ENCODE measurements around the gene RPL22L1.
"Not testable (repeated sequence)": the region's sequence is repeated elsewhere in the genome, so short reads cannot be mapped to it uniquely, and the experiment has no call there.

RPL22L1 gene

DNA sequence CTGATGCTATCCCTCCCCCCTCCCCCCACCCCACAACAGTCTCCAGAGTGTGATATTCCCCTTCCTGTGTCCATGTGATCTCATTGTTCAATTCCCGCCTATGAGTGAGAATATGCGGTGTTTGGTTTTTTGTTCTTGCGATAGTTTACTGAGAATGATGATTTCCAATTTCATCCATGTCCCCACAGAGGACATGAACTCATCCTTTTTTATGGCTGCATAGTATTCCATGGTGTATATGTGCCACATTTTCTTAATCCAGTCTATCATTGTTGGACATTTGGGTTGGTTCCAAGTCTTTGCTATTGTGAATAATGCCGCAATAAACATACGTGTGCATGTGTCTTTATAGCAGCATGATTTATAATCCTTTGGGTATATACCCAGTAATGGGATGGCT lies 8.7 kb upstream of the RPL22L1 start:
- DNase-seq (ENCODE audit: low read depth in 2 of 2), result not testable (repeated sequence)

DNA sequence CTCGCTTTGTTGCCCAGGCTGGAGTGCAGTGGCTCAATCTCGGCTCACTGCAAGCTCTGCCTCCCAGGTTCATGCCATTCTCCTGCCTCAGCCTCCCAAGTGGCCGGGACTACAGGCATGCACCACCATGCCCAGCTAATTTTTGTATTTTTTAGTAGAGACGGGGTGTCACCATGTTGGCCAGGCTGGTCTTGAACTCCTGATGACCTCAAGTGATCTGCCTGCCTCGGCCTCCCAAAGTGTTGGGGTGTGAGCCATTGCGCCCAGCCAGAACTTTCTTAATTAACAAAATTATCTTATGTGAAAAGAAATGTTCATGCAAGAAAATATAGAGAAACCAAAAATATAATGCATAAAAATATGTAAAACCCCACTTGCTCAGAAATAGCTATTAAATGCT lies 7.3 kb upstream of the RPL22L1 start:
- not testable (repeated sequence) for DNase-seq (ENCODE audit: low read depth in 2 of 2)

DNA sequence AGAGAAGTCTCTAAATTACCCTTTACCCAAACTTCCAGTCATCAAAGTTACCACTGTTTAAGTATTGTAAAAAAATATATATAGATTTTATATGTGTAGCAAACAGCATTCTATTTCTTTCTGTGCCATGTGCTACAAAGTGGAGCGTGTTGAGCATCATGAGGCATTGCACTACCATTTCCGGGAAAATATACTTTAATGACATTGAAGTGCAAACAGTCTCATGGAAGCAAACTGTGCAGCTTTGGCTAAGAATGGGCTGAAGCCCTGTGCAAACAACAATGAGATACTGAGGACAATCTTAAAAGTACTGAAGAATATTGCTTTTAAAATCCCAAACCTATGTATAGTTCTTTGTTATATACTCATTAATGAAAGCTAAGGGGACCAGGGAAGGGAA lies 6.5 kb upstream of the RPL22L1 start:
- no peak for DNase-seq (ENCODE audit: low read depth in 2 of 2)

DNA sequence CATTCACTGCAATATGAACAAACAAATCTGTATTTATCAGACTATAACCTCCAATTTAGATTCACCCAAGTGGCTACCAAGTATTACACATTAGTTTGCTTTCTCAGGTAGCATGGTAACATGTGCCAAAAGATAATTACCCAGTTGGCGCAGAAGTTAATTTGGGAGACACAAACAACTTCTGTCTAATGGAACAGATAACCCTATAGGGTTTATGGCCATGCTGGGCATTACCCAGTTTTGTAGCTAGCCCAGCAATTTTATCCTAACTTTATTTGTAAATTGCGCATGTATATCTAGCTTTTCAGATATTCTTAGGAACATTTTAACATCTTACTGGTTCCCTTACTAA lies 780 bp downstream of the RPL22L1 start:
- no peak for DNase-seq (ENCODE audit: low read depth in 2 of 2)

DNA sequence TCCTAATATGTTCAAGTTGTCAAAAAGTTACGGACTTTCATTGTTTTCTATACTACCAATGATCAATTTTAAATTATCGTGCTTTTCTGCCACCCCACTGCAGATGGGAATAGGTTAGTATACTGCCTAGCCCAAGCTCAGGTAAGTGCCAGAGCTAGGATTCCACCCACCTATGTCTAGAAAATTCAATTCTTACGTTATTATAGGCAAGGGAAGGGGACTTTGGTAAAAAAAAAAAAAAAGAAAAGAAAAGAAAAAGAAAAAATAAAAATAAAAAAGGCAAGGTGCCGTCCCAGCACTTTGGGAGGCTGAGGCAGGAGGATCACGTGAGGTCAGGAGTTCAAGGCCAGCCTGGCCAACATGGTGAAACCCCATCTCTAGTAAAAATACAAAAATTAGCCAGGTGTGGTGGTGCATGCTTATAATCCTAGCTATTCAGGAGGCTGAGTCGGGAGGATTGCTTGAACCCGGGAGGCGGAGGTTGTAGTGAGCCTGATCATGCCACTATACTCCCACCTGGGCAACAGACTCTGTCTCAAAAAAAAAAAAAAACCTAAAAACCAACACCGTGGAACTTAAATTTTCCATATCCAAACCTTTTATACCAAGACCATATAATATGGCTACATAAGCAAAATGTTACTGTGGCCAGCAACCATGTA lies 1.3 kb downstream of the RPL22L1 start:
- DNase-seq (ENCODE audit: low read depth in 2 of 2), result no peak

DNA sequence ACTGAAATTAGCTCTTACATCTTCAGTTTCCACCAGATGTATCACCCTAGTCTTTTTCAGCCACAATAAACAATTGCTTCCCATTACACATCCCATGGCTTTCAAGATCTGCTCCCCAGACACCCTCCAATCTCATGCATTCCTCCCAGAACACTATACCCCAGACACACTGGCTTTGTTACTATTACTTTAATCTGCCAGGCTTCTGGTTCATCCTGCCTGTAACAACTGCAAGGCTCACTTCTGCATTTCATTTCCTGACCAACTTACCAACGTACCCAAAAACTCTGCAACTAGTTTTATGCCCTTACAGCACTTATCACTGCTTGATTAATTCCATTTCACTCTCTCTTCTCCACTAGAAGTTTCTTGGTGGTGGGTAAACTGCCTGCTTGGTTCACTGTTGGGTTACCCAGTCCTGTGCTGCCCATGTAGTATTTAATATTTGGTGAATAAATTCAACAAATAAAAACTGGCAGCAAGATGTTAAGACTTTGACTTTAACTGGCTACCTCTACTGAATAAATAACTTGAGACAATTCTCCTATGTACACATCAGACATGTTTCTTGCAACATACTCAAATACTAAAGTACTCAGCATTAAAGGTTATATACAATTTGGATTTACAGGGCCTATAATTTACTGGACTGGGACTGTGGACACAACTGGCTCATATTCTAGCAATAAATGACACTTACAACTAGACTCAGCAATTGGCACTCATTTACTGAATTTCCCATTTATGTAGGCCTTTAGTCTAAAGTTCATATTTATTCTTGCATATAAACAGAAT lies 2.7 kb downstream of the RPL22L1 start:
- no peak for DNase-seq (ENCODE audit: low read depth in 2 of 2)

DNA sequence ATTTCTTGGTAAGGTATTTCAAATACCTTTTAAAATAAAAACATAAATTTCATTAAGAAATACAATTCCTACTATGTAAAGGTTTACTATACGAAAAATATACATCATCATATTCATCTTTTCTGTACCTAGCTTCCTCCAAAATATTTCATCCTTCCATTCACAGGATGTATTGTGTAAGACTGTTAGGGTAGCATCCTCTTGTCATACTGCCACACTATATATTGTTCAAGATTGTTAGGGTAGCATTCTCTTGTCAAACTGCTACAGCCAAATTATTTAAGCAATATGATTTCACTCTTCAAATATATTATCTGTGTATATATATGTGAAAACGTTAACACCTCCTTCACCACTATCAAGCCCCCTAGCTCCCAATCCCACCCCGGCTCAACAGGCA lies 3.5 kb downstream of the RPL22L1 start:
- DNase-seq (ENCODE audit: low read depth in 2 of 2), result no peak

DNA sequence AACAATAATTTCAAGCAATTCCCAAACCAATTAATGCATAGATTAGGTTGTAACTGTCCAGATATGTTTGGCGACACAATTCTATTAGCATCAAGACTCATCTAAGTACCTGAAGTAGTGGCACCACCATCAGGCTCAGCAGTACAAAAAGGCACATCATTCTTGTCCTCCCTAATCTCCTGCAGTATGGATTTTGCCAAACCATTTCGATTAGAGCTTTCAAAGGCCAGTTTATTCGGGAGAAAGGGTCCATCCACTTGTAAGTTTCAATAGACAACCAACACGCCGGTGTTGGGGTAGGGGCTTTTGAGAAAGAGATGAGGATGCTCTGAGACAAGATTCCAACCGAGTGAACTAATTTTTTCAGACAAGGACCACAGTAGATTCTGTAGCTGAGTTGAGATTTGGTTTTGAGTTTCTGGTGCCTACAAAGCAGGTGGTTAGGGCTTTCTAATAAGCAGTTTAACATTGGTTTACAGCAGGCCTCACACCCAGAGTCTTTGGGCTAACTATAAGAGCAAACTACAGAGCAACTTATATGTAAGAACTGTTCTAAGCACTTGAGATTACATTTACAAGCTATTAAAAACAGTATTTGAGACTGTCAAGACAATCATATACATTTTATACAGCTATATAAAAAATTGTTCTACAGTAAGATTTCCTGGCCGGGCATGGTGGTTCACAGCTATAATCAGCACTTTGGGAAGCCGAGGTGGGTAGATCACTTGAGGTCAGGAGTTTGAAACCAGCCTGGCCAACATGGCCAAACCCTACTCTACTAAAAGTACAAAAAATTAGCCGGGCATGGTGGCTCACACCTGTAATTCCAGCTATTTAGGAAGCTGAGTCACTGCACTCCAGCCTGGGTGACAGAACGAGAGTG lies 4.5 kb downstream of the RPL22L1 start:
- DNase-seq (ENCODE audit: low read depth in 2 of 2), result no peak

DNA sequence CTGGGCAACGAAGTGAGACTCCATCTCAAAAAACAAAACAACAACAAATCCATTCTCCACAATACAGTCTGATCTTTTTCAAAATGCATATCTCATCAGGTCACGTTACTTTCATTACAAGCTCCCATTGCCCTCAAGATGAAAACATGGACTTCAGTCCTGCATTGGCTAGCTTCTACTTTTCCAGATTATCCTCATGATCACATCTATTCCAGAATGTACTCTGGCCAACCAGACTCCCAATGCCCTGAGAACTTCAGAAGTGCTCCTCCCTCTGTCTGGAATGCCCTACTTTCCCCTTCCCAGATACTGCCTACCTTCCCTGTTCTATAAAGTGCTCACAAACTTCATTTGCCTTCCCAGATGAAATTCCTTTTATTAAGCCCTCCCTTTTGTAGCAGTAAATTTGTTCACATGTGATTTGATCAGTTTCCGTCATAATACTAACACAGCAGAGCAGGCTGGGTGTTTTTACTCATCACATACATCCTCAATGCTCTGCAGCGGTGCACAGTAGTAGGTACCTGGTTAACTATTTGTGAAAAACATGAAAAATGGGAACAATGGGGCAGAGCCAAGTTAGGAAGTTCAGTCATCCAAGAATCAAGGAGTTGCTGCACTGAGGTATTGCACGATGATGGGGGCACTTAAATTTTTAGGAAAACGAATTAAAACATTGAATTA lies 5.3 kb downstream of the RPL22L1 start:
- DNase-seq (ENCODE audit: low read depth in 2 of 2), result no peak

DNA sequence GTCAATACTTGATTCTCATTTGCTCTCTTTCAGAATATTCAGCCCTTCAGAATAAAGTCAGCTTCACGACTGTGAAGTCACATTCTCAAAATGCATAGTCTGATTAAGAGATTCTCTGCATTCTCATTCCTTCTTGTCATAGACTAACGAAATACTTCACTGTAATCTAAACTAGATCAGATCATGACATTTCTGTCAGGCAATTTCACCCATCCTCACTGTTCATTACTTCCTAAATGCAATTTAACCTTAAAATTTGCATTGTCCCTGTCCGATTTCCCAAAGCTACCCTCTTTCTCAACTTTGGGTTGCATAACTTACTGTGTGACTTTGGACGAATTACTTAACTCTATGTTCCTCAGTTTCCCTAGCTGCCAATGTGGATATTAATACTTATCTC lies 6.2 kb downstream of the RPL22L1 start:
- no peak for DNase-seq (ENCODE audit: low read depth in 2 of 2)

DNA sequence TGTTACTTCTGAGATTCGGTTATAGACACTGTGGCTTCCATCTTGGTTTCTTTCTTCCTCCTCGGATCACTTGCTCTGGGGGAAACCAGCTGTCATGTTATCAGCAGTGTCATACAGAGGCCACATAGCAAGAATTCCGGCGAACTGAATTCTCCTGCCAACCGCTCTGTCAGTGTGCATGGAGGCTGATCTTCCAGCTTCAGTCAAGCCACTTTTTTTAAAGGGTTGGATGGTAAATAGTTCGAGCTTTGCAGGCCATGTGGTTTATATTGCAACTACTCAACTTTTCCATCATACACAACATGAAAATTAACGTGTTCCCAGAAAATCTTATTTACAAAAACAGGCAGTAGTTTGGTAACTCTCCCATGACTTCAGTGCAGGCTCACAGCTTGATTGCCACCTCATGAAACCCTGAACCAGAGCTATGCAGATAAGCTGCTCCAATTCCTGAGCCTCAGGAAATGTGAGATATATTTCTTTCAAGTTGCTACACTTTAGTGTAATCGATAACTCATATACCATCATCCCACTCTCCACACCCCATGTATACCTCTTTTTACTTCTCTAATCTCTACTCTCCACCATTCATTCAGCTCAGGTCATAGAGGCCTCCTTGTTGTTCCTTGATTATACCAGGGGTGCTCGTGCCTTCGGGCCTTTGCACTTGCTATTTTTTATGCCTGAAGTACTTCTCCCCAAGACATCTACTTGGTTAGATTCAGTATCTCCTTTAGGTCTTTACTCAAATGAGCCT lies 7.2 kb downstream of the RPL22L1 start:
- DNase-seq (ENCODE audit: low read depth in 2 of 2), result no peak

DNA sequence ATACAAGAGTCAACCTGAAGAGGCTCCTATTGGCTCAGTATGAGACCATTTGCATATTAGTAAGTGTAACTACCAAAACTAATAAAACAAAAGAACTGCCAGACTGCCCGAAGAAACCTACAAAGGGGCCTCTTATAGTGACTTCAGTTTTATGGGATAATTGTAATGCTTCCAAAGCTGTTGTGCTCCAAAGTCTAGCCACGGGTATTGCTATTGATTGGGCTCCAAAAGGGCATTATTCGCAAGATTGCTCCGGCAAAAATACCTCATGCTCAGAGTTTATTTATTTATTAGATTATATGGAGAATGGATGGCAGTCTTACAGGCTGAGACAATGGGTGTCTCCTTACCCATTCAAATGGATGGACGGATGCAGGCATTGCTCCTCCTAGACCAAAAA lies 11.4 kb downstream of the RPL22L1 start:
- DNase-seq (ENCODE audit: low read depth in 2 of 2), result no peak

DNA sequence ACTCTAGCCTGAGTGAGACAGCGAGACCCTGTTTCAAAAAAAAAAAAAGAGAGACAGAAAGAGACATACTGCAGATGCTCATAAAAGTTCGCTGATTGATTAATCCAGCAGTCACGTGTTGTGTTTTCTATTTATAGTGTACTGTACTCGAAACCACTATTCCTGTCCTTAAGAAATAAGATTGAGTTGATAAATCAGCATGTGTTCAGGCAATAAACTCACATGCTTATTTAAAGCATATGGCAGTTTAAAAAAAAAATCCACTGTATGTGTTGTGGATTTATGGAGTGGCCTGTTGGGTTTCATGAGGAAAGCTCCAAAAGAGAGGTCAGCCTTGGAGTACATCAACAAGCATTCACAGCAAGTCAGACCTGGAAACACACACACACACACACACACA lies 17.7 kb downstream of the RPL22L1 start:
- DNase-seq (ENCODE audit: low read depth in 2 of 2), result no peak

DNA sequence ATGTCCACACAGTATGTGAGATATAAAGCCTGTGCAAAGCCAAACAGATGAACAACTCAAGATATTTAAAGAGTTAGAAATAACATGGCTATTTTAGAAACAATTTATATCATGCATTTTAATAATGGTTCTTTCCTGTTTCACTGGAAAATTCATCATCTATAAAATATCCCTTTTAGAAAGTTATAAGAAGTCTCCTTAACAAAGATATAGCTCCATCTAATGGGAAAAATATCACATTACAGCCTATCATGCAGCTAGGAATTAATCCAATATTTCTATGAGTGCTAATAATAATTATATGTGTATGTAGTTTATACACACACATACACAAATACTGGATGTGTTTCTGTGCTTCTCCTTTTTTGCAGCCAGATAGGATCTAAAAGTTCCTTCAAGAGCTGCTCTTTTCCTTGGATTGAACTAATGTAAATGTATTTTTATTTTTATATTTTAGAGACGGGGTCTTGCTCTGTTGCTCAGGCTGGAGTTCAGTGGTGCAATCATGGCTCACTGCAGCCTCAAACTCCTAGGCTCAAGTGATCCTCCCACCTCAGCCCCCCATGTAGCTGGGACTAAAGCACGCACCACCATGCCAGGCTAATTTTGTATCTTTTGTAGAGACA lies 21.6 kb downstream of the RPL22L1 start:
- no peak for DNase-seq (ENCODE audit: low read depth in 2 of 2)

DNA sequence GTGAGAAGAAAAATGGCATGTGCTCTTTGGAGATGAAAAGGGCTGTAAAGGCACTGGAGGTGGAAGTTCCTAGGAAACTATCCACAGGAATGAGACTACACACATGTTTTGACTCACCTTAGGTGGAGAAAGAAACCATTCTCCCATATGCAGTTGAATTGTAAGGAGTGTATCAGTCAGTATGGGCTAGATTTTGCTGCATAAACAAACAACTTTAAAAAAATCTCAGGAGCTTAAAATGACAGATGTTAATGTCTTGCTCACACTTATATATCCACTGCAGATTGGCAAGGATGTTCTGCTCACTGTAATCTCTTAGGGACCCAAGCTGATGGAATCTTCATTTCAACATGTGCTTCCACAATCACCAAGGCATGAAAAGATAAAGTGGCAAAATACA lies 25.6 kb downstream of the RPL22L1 start:
- no peak for DNase-seq (ENCODE audit: low read depth in 2 of 2)

DNA sequence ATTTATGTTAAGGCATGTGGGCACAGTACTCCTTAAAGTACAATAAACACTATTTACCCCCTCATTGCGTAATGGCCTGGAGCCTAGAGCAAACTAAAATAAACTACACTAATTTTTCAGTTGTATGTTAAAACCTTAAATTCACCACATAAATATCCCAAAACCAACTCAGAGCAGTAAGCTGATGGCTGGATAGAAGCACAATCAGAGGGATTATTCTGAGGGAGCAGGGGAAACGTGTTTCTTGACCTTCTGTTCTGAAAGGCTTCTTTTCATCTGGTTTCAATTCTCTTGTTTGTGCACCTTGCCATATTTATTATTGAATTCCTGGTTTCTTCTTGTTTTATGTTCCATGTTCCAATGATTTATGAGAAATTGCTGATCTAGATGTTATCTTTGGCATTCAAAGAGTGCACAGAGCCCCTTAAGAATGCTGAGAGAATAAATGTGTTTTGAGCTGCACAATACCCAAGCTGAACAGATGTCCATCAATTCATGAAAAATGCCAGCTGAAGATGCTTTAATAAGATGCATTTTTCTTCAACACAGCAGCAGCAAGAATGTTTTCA lies 29.6 kb downstream of the RPL22L1 start:
- no peak for DNase-seq (ENCODE audit: low read depth in 2 of 2)

DNA sequence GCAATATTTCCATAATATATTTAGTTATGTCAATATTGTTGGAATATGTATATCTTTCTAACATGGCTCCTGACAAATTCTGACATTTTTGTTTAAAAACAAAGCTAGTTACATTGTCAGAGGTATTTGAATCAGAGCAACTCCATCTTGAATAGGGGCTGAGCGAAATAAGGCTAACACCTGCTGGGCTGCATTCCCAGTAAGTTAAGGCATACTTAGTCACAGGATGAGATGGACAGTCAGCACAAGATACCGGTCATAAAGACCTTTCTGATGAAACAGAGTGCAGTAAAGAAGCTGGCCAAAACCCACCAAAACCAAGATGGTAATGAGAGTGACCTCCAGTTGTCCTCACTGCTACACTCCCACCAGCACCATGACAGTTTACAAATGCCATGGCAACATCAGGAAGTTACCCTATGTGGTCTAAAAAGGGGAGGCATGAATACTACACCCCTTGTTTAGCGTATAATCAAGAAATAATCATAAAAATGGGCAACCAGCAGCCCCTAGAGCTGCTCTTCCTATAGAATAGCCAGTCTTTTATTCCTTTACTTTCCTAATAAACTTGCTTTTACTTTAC lies 30.4 kb downstream of the RPL22L1 start:
- no peak for DNase-seq (ENCODE audit: low read depth in 2 of 2)

DNA sequence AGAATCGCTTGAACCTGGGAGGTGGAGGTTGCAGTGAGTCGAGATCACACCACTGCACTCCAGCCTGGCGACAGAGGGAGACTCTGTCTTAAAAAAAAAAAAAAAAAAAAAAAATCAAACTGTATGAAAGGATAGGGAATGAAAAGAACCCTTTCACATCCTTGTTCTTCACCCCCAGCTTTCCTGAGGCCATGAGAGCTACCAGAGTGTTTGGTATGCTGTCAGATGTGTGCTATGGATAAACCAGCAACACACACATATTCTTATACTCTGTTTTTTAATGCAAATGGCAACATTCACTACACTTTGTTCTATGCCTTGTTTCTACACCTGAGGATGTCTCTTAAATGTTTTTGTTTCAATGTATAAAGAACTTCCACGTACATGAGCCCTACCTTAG lies 33.5 kb downstream of the RPL22L1 start:
- DNase-seq (ENCODE audit: low read depth in 2 of 2), result no peak

DNA sequence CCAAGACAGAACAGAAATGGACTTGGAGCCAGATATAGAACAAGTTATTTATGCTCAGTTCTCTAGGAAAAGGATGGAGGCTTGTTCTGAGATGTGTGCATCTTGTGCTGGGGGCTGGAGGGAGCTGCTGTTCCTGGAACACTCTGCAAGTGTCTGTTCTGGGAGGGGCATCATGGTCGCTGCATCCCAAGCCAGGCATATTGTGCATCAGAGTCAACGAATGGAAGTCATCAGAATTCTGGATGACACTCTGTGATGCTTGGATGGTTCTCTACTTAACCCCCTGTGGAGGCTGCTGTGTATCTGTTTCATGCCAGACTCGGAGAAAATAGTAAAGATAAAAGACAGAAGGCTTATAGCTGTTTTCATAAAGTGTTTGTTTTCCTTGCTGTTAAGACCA lies 34.7 kb downstream of the RPL22L1 start:
- no peak for DNase-seq (ENCODE audit: low read depth in 2 of 2)

DNA sequence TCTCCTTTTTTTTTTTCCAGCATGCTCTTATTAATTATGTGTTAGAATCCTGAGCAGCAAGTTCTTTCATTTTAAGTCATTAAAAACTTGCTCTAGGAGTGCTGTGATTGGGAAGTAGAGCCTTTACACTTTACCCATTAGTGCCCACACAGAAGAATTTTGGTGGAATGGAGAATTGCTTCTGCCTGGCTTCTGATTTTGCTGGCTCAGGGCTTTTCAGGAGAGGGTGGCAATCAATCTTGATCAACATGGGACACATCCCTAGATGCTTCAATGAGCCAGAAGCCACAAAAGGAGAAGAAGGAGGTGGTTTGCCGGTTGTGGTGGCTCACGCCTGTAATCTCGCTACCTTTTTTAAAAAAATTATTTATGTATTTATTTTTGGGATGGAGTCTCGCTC lies 39.4 kb downstream of the RPL22L1 start:
- DNase-seq (ENCODE audit: low read depth in 2 of 2), result no peak

All from stimulated activated CD4-positive, alpha-beta T cell treated with anti-CD3 and anti-CD28 coated beads, Interleukin-12 subunit alpha, Interleukin-12 subunit beta, amount 100 ng/mL, for 24 hours (primary cell).